ENCODE measurements around the gene STH. TPM values are rescaled to one million over a fixed set of nuclear protein-coding genes. Genes with fewer than 3 reads are reported as not detected.

The STH gene
- polyA plus RNA-seq, 2 of the 4 experiments (the other 2 are of a cell fraction): not detected

- Histone ChIP-seq H3K4me1 (no peaks in the 10 kb centered on the region), H3K9me3 (peaks cover 10% of the 10 kb centered on the region; the same call in 2 of the 3 replicates), H3K4me2 (no peak overlapping the region), H3K4me3 (no peak overlapping the region), H3K27ac (no peak overlapping the region)
- ChIA-PET CTCF (interaction anchor here (0.6 to 4.9 kb wide), 8 partner anchors 23 to 139 kb away, joined by 3 to 27 read pairs (median 4); no protein-coding TSS in a partner anchor), POLR2A (no interaction called here)
- no peak for DNase-seq (ENCODE audit: low read depth in 1 of 2, low spot score in 1 of 2)
- TF ChIP-seq EHF (CRISPR knock-in tag; IDR thresholded peaks at IDR 0.05) (no peak), ZC3H11A (IDR thresholded peaks at IDR 0.05) (no peak), CEBPB (IDR thresholded peaks at IDR 0.05) (no peak), SREBF2 (IDR thresholded peaks at IDR 0.05) (no peak), CHD2 (IDR thresholded peaks at IDR 0.05; ENCODE audit: low read length, partially characterized antibody) (no peak), POLR2AphosphoS2 (conservative IDR thresholded peaks at IDR 0.05; ENCODE audit: low read length) (no peak), RNF2 (IDR thresholded peaks at IDR 0.05; ENCODE audit: borderline replicate concordance, low read depth) (no peak), BHLHE40 (IDR thresholded peaks at IDR 0.05; ENCODE audit: low read depth, low read length) (no peak), NFE2L2 (conservative IDR thresholded peaks at IDR 0.05; ENCODE audit: low read length) (no peak), FOSB (CRISPR knock-in tag; IDR thresholded peaks at IDR 0.05) (no peak)
- TF ChIP-seq, protein P1, sequence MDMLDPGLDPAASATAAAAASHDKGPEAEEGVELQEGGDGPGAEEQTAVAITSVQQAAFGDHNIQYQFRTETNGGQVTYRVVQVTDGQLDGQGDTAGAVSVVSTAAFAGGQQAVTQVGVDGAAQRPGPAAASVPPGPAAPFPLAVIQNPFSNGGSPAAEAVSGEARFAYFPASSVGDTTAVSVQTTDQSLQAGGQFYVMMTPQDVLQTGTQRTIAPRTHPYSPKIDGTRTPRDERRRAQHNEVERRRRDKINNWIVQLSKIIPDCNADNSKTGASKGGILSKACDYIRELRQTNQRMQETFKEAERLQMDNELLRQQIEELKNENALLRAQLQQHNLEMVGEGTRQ (IDR thresholded peaks at IDR 0.05): no peak
- TF ChIP-seq, protein P2, sequence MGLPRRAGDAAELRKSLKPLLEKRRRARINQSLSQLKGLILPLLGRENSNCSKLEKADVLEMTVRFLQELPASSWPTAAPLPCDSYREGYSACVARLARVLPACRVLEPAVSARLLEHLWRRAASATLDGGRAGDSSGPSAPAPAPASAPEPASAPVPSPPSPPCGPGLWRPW (IDR thresholded peaks at IDR 0.05): no peak
- 0 out of 6 replicates have a peak, but pooled peaks of 1 of the 2 experiments have one; percentile 22 for ATAC-seq
- WGBS (ENCODE audit: missing lambda C conversion rate): 59% methylated on average over 14 of the region's 14 CpGs
- FAIRE-seq: no peak
These were observed 27.3 kb upstream of the STH start for GRCh38 chr17:45971698-45972141.

GRCh38 chr17:45972531-45972930, 26.5 kb upstream of the STH start:
- 71% methylated on average over 3 of the region's 3 CpGs for WGBS (ENCODE audit: missing lambda C conversion rate)

DNA sequence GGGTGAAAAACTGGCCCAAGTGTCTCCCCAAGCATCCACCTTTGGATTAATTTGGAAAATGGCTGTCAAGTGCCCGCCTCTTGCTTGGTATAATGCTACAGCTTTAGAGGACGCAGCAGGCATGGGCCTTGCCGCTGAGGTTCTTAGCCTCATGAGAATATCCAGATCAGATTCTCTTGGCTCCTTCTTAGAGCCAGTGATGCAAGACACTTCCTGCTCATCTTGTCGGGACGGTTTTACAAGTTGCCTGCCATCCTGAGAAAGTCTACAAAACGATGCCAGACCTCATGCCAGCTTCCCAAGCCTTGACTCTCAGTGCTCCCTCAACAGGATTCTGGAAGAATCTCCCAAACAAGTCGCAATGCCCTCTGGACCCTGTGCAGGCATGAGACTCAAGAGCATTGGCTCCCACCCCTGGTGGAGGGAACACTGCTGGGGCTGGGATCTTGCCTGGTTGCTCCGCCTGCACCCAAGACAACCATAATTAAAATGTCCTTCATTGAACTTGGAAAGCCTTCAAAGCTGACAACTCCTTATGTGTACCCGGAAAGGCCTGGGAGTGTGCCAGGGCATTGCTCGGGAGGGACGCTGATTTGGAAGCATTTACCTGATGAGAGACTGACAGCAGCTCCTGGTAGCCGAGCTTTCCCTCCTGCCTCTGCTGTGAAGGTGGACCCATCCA, 25.8 kb upstream of the STH start:
- Histone ChIP-seq H3K4me2 (no peak overlapping the region), H3K9me3 (peaks cover 10% of the 10 kb centered on the region; the same call in 2 of the 3 replicates), H3K27ac (no peak overlapping the region), H3K4me1 (no peaks in the 10 kb centered on the region), H3K4me3 (no peak overlapping the region)
- FAIRE-seq: no peak
- WGBS (ENCODE audit: missing lambda C conversion rate): 55% methylated on average over 12 of the region's 12 CpGs
- ChIA-PET POLR2A (no interaction called here), CTCF (interaction anchor here (1.3 to 4.9 kb wide), 3 partner anchors 15 to 141 kb away, joined by 4 to 27 read pairs (median 7); no protein-coding TSS in a partner anchor)
- no peak for DNase-seq (ENCODE audit: low read depth in 1 of 2, low spot score in 1 of 2)
- no peak for TF ChIP-seq JUN (IDR thresholded peaks at IDR 0.05)
- TF ChIP-seq ELK1 (IDR thresholded peaks at IDR 0.05; ENCODE audit: low read depth, low read length): no peak
- no peak for TF ChIP-seq ZSCAN20 (CRISPR knock-in tag; IDR thresholded peaks at IDR 0.05)
- no peak for TF ChIP-seq HOXB13 (CRISPR knock-in tag; IDR thresholded peaks at IDR 0.05; ENCODE audit: low read depth)
- TF ChIP-seq CBX2 (IDR thresholded peaks at IDR 0.05; ENCODE audit: borderline replicate concordance, low read depth): no peak
- no peak for TF ChIP-seq JUNB (IDR thresholded peaks at IDR 0.05)
- no peak for TF ChIP-seq NPAS2 (CRISPR knock-in tag; IDR thresholded peaks at IDR 0.05; ENCODE audit: borderline replicate concordance)
- no peak for TF ChIP-seq HOXA7 (CRISPR knock-in tag; IDR thresholded peaks at IDR 0.05)
- no peak for ATAC-seq

More at GRCh38 chr17:45972531-45972930, 26.5 kb upstream of the STH start:
- Histone ChIP-seq H3K4me2 (no peak overlapping the region), H3K4me3 (no peak overlapping the region), H3K9me3 (peaks cover 10% of the 10 kb centered on the region; the same call in 2 of the 3 replicates), H3K4me1 (no peaks in the 10 kb centered on the region), H3K27ac (no peak overlapping the region)
- ChIA-PET POLR2A (no interaction called here), CTCF (interaction anchor here (1.8 to 4.9 kb wide), 3 partner anchors 24 to 41 kb away, joined by 5 to 27 read pairs (median 8); no protein-coding TSS in a partner anchor)
- TF ChIP-seq HMGXB4 (CRISPR knock-in tag; IDR thresholded peaks at IDR 0.05; ENCODE audit: borderline replicate concordance): no peak
- no peak for TF ChIP-seq NPAS2 (CRISPR knock-in tag; IDR thresholded peaks at IDR 0.05; ENCODE audit: borderline replicate concordance)
- no peak for TF ChIP-seq RCOR1 (IDR thresholded peaks at IDR 0.05; ENCODE audit: low read depth, low read length)
- FAIRE-seq (no peak), DNase-seq (ENCODE audit: low read depth in 1 of 2, low spot score in 1 of 2) (no peak), ATAC-seq (no peak)

Measured in A549 (cell line).